HG02588 (cell line): Measurements from ENCODE around the gene WIPF2.

Experiments
- ATAC-seq: cut with Tn5 transposase; IDR thresholded peaks from one replicate; pipeline ENCODE4 v1.9.1; 2021; ENCODE audit warnings: mild to moderate bottlenecking, moderate library complexity; ENCODE audit not compliant: unreplicated experiment

Gene WIPF2, protein sequence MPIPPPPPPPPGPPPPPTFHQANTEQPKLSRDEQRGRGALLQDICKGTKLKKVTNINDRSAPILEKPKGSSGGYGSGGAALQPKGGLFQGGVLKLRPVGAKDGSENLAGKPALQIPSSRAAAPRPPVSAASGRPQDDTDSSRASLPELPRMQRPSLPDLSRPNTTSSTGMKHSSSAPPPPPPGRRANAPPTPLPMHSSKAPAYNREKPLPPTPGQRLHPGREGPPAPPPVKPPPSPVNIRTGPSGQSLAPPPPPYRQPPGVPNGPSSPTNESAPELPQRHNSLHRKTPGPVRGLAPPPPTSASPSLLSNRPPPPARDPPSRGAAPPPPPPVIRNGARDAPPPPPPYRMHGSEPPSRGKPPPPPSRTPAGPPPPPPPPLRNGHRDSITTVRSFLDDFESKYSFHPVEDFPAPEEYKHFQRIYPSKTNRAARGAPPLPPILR

DNA sequence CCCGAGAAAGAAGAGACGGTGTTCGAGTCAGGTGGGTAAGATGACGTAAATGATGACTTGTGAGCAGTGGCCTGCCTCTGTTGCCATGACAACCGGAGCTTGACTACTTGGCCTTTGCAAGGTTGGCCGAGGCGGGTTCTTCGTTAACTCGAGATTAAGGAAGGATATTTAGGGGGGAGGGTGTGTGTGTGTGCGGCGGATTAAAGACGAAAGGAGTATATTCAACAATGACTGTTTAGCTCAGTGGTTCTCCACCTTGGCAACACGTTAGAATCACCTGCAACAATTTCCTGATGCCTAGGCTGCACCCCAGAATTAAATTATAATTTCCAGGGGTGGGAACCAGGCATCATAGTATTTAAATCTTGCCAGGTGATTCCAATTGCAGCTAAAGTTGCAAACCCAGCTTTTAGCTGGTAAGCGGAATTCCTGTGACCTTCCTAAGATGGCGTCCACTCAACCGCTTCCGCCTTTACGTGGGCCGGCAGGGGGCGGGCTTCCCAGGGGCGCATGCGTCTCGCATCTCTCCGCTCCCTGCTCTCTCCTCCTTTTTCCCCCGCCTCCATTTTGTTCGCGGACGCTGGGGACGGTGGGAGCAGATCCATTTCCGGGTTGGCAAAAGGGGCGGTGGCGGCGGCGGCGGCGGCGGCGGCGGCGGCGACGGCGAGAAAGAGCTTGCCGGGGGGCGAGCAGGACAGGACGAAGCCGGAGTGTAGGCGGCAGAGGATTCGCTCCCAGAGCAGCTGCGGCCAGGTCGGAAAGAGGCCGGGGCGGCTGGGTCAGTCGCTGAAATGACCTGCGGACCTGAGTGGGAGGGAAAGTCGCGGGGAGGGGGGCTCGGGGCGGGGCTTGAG, at the start of gene WIPF2:
Gene WIPF2 (plus strand): TSS at position 565 of the 854 bp plus-strand sequence. CDS start 37,156 bp downstream, outside the sequence.
- peak; percentile 90 for ATAC-seq

DNA sequence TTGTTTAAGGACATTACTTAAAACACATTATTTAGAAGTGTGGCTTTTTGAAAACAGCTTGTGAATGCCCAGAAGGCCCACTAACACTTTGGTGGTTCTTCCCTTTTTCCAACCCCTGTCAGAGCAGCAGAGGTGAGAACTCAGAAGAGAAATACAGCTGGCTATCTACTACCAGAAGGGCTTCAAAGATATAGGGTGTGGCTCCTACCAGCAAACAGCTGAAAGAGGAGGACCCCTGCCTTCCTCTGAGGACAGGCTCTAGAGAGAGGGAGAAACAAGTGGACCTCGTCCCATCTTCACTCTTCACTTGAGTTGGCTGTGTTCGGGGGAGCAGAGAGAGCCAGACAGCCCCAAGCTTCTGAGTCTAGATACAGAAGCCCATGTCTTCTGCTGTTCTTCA, 48.8 kb upstream of the WIPF2 start:
- no peak for ATAC-seq

DNA sequence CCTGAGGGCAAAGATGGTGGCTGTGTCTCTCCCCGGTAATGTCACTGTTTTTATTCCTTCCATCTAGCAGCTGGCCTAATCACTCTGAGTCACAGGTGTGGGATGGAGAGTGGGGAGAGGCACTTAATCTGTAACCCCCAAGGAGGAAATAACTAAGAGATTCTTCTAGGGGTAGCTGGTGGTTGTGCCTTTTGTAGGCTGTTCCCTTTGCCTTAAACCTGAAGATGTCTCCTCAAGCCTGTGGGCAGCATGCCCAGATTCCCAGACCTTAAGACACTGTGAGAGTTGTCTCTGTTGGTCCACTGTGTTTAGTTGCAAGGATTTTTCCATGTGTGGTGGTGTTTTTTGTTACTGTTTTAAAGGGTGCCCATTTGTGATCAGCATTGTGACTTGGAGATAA, 47.4 kb upstream of the WIPF2 start:
- ATAC-seq, result no peak

DNA sequence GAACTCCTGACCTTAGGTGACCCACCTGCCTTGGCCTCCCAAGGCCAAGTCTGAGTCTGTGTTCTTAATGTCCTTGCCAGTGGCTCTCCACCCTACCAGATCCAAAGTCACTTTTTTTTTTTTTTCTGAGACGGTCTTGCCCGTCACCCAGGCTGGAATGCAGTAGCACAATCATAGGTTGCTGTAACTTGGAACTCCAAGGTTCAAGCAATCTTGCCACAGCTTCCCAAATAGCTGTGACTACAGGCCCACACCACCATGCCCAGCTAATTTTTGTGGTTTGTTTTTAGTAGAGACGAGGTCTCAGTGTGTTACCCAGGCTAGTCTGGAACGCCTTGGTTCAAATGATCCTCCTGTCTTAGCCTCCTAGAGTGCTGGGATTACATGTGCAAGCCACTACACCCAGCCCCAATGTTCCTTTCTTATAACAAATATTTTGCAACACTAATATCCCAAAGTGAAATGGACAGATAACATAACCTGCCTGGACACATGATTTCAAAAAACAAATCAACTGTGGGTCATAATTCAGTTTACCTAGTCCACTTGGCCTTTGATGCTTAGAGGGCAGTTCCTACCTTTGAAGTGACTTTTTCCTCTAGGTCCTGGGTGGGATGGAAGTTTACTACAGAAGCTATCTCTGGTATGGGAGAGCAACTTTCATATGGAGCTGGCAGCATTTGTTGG, 45.9 kb upstream of the WIPF2 start:
- ATAC-seq, result no peak

DNA sequence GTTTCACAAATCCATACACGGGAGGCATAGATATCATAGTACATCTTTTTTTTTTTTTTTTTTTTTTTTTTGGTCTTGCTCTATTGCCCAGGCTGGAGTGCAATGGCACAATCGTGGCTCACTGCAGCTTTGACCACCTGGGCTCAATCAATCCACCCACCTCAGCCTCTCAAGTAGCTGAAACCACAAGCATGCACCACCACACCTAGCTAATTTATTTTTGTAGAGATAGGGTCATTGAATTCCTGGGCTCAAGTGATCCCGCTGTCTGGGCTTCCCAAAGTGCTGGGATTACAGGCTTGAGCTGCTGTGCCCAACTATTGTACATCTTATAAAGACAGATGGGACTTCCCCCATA, 45.3 kb upstream of the WIPF2 start:
- no peak for ATAC-seq

DNA sequence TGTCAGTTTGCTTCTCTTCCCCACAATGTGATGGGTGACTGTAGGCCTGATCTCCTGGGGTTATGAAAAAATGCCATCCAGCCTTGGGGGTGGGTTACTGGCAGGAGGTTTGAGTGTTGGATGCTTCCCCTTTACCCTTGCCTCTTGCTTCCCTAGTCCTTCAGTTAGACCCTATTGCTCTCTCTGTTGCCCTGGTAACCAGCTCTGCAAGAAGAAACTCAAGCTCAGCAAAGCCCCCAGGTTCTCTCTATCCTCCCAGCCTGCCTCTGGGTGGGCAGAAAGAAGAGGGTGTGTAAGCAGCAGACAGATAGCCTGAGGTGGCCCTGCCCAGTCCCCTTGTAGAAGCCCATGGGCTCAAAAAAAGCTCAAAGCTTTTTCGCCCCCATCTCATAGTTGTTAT, 44.6 kb upstream of the WIPF2 start:
- ATAC-seq, result no peak

DNA sequence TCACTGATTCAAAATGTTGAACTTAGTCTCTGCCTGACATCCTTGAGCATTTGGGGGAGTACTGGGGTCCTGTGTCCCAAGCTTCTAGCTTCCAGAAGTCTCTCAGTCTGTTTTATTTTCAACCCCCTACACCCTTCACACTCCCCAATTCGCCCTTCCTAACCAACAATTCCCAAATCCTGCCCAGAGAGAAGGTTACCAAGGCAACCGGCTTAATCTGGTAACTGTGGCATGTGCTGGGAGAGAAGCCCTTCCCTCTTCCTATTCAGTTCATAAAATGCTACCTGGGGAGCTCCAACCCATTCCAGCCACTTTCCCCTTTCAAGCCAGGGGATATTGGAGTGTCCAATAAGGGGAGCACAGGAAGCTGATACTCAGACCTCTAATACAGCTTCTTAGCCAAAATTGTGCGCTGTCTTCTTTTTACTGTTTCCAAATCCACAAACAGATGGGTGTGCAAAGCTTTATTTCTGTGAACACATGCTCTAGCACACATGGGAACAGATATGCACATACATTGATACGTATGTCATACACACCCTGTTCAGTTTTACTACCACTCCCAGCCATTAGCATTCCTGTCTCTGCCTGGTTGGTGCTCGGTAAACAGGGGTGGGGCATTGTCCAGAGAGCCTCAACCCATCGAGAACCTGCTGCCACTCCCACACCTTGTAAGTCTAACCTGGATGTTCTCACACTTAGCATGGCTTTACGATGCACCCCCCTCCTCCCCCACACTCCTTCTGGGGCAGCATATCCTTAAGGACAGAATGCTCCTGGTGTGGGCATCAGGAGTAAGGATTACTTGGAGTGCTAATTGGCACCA, 43.0 kb upstream of the WIPF2 start:
- no peak for ATAC-seq

GRCh38 chr17:40176754-40177110, 42.4 kb upstream of the WIPF2 start:
- no peak for ATAC-seq

DNA sequence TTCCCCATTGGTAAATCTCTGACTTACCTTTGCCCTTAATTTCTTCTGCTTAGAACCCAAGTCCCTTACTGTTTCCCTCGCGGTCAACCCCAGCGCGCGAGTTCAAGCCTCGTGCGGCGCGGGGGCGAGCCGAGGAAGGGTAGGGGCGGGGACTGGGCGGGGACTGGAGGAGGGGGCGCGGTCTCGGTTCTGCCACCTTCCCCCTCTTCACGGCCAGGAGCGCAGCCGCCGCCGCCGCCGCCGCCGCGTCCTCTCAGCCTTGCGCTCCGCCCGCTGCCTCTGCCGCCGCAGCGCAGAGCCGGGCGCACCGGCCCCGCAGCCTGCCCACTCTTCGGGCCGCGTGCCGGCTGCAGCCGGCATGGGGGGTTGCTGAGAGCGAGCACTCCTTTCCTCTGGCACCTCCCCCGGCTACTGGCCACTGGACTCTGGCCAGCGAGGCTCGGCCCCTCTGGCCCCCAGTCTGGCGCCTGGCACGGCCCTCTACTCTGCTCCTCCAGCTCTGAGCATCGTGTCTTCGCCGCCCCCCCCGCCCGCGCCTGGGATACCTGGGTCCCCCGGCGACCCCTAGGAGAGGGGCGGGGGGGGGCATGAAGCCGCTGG, 41.7 kb upstream of the WIPF2 start, which contains the start of gene RAPGEFL1:
Gene RAPGEFL1 (plus strand): TSS at position 196 of the 600 bp plus-strand sequence. CDS start 392 bp downstream, at position 588.
- peak; percentile 55 for ATAC-seq

DNA sequence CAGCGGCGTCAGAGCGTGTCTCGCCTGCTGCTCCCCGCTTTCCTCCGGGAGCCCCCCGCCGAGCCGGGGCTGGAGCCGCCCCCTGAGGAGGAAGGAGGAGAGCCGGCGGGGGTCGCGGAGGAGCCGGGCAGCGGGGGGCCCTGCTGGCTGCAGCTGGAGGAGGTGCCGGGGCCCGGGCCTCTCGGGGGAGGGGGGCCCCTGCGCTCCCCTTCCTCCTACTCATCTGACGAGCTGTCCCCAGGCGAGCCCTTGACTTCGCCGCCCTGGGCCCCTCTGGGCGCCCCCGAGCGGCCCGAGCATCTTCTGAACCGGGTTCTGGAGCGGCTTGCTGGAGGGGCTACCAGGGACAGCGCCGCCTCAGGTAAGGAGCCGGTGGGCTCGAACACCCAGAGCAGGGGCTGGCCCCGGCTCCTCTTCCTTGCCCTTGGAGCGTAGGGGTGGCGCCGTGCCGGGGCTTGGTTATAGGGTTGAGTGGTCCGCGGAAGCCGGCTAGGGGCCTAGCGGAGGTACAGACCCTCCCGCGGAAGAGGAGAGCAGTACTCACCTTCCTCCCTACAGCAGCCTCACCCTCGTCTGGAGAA, 41.0 kb upstream of the WIPF2 start:
- ATAC-seq, result no peak

GRCh38 chr17:40178660-40179059, 40.4 kb upstream of the WIPF2 start:
- ATAC-seq, result no peak

- ATAC-seq, result no peak
Observed at GRCh38 chr17:40179923-40180659, 39.0 kb upstream of the WIPF2 start.

DNA sequence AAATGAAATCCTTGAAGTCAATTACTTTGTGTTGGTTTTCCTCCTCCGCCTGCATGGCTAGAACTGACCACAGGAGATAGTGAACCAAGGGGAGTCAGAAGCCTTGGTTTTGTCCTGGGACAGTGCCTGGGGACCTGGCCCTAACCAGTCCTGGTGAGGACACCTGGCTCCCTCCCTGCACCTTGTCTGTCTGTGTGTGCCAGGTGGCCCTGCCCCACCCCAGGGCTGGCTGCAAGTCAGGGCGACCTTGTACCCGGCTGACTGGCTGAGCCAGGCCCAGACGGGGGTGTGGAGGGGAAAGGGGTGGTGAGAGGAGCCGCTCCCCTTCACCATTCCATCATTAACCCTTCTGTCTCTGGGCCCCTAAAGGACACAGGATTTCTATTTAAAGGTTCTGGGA, 38.4 kb upstream of the WIPF2 start:
- ATAC-seq, result no peak

DNA sequence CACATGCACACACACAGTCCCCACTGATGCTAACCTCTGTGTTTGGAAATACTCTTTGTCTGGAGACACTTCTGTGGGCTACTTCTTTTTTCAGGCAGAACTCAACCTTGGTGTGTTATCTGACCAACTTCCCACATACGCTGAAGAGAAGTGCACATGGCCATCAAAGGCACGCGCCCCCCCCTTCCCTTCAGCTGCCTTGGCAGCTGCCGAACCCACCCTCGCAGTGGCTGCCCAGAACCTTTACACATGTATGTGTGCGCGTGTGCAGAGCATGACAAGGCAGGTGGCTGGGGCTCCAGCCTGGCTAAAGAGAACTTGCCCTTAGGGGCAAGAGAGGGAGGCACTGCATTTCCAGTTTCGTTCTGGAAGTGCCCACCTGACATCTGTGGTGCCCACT, 37.9 kb upstream of the WIPF2 start:
- ATAC-seq, result no peak

GRCh38 chr17:40182606-40183005, 36.5 kb upstream of the WIPF2 start:
- ATAC-seq, result no peak

DNA sequence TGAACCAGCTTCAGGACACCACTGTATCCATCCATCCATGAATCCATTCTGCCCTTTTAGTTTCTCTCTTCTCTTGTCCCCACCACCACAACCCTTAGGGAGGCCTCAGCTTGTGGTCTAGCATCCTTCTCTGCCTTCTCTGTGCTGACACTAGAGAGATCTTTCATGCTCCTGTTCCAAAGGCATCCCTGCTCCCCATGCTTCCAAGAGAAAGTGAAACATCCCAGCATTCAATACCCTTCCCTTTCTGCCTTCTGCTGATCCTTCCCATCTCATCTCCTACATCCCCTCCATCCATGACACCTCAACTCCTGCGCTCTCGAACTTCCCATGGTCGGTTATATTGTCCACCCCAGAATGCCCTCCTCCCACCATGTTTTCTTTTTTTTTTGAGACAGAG, 31.9 kb upstream of the WIPF2 start:
- no peak for ATAC-seq

GRCh38 chr17:40188694-40189093, 30.4 kb upstream of the WIPF2 start:
- ATAC-seq, result no peak

- ATAC-seq, result no peak
Observed at GRCh38 chr17:40190197-40191021, 28.7 kb upstream of the WIPF2 start.
